Spleen (tissue), 7 donors: ENCODE measurements around the gene GRAP2.

Experiments
- CTCF ChIP-seq, 11 experiments: fragments of 200-600 bp in 7 of 11; fragments of 450-650 bp in 4 of 11; sonication (generic) in 4 of 11; IDR thresholded peaks in 8 of 11; conservative IDR thresholded peaks in 3 of 11; 1 replicate in 7 of 11; 2 replicates in 4 of 11; pipeline versions ENCODE4 v1.4.0 to v1.8.0; 2016 to 2021; ENCODE audit warnings: antibody characterized with exemption in 11 of 11, inconsistent platforms in 4 of 11, mild to moderate bottlenecking in 1 of 11
- POLR2A ChIP-seq, 3 donors: fragments of 450-650 bp; IDR thresholded peaks; one replicate each; pipeline ENCODE4 v1.5.1; 2017; ENCODE audit warnings: antibody characterized with exemption in 3 of 3, mild to moderate bottlenecking in 1 of 3
- POLR2AphosphoS5 ChIP-seq, 3 donors: sonication (generic); formaldehyde crosslinking; IDR thresholded peaks; one replicate each; pipeline ENCODE4 v1.5.1; 2017; ENCODE audit warnings: antibody characterized with exemption in 3 of 3
- donor health status: DM: no; HTN: no; CAD: no; lungs with moderate emphysema.
- donor health status: DM: no; HTN: no; CAD: no.
- donor health status: DM: no; HTN: no; CAD: no.

- TF ChIP-seq POLR2AphosphoS5 (IDR thresholded peaks at IDR 0.05) = no peak
- no peak for TF ChIP-seq CTCF (IDR thresholded peaks at IDR 0.05 in 8 of 11, conservative IDR thresholded peaks at IDR 0.05 in 3 of 11)
- TF ChIP-seq POLR2A (IDR thresholded peaks at IDR 0.05) = no peak
Measured at GRCh38 chr22:39880722-39881121, 20.2 kb upstream of the GRAP2 start.
